ENCODE results near the gene KIF6.

DNA sequence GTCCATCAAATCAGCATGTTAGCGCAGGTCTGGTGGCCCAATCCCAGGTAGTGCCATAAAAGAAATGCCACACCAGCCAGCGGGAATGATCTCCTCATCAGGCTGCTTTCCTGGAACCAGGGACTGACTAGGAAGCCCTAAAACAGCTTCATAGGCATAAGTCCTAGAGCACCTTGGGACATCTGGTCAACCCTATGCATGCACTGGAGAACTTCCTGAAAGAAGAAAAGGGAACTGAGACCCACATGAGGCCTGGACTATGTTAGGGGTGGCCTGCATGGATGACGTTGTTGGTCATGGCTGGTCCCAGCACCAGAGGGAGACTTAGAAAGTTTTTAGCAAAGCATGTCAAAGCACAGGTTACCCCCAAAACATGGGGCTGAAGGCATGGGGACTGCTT lies 395.2 kb downstream of the KIF6 start:
- TF ChIP-seq, protein P1, sequence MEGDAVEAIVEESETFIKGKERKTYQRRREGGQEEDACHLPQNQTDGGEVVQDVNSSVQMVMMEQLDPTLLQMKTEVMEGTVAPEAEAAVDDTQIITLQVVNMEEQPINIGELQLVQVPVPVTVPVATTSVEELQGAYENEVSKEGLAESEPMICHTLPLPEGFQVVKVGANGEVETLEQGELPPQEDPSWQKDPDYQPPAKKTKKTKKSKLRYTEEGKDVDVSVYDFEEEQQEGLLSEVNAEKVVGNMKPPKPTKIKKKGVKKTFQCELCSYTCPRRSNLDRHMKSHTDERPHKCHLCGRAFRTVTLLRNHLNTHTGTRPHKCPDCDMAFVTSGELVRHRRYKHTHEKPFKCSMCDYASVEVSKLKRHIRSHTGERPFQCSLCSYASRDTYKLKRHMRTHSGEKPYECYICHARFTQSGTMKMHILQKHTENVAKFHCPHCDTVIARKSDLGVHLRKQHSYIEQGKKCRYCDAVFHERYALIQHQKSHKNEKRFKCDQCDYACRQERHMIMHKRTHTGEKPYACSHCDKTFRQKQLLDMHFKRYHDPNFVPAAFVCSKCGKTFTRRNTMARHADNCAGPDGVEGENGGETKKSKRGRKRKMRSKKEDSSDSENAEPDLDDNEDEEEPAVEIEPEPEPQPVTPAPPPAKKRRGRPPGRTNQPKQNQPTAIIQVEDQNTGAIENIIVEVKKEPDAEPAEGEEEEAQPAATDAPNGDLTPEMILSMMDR (IDR thresholded peaks at IDR 0.05; ENCODE audit: low read length): no peak
- no peak for TF ChIP-seq EZH2 (IDR thresholded peaks at IDR 0.05; ENCODE audit: borderline replicate concordance, low read length)

Data from OCI-LY1 (cell line).